GM19023 (cell line): ENCODE results near the gene OR51B4.
"Not testable (repeated sequence)": the region's sequence is repeated elsewhere in the genome, so short reads cannot be mapped to it uniquely, and the experiment has no call there.

Experiments used
- ATAC-seq: cut with Tn5 transposase; IDR thresholded peaks from one replicate; pipeline ENCODE4 v1.9.1; 2021; ENCODE audit warnings: mild to moderate bottlenecking, moderate library complexity; ENCODE audit not compliant: unreplicated experiment

The OR51B4 gene

DNA sequence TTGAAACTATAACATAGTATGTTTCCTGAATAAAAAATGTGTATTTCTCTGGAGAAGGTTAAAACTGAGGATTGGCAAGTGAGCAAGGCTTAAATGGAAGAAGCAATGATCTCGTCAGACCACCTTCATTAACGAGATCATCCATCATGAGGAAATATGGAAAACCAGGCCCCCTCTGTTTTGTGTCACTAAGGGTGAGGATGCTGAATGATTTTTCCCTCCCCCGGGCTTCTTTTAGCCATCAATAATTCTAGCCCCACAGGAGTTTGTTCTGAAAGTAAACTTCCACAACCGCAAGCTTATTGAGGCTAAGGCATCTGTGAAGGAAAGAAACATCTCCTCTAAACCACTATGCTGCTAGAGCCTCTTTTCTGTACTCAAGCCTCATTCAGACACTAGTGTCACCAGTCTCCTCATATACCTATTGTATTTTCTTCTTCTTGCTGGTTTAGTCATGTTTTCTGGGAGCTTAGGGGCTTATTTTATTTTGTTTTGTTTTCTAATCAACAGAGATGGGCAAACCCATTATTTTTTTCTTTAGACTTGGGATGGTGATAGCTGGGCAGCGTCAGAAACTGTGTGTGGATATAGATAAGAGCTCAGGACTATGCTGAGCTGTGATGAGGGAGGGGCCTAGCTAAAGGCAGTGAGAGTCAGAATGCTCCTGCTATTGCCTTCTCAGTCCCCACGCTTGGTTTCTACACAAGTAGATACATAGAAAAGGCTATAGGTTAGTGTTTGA is 26.2 kb downstream of the OR51B4 start:
- no peak for ATAC-seq

DNA sequence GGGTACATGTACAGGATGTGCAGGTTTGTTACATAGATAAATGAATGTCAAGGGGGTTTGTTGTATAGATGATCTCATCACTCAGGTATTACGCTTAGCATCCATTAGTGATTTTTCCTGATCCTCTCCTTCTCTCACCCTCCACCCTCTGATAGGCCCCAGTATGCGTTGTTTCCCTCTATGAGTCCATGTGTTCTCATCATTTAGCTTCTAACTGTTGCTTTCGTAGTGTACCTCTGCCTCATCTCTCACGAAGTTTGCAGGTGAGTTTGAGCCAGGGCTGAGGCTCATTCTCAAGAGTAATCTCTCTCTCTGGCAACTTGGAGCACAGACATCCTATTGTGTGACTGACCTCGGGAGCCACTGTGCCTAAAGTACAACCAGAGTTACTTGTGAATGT is 27.4 kb downstream of the OR51B4 start:
- no peak for ATAC-seq

DNA sequence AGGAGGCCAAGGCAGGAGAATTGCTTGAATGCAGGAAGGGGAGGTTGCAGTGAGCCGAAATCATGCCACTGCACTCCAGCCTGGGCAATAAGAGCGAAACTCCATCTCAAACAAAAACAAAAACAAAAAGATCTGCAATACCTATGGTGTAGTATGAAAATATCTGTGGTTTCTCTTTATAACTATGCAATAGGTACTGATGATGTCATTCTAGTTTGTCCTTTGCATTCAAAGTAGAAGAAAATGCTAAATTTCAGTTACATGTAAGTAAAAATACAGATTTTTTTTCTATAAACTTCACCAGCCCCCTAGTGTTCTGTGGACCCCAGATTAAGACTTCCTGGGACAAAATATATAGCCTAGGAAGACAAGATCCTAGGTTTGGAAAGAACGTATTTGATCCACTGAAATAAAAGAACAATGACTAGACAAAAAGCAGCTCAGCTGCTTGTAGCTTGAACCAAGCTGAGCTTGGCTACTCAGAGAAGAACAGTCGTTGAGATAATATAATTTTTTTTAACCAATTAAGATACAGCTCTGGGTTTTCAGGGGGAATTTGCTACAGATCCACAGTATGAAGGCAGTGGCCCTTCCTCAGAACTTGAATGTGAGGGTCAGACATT is 29.2 kb downstream of the OR51B4 start:
- no peak for ATAC-seq

DNA sequence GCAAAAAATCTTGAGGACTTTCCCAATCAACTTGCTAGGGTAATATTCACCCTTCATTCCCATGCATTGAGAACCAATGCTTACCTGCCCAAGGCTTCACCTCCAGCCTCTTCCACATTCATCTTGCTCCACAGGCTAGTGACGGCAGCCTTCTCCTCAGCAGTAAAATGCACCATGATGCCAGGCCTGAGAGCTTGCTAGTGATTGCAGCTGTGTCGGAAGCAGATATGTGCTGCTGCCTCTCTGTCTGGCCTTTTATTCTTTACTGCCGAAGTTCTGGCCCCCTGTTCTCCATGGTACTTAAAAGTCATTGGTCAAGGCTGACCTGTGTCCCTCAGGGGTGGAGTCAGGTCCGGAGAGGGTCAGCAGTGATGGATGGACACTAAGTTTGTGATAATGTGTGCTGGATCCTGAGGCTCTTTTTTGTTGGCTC is 32.0 kb downstream of the OR51B4 start, which contains the start of gene HBE1:
Gene HBE1 (minus strand): TSS at position 231 of the 433 bp plus-strand sequence. CDS start 55 bp downstream, at position 176.
- ATAC-seq = no peak

DNA sequence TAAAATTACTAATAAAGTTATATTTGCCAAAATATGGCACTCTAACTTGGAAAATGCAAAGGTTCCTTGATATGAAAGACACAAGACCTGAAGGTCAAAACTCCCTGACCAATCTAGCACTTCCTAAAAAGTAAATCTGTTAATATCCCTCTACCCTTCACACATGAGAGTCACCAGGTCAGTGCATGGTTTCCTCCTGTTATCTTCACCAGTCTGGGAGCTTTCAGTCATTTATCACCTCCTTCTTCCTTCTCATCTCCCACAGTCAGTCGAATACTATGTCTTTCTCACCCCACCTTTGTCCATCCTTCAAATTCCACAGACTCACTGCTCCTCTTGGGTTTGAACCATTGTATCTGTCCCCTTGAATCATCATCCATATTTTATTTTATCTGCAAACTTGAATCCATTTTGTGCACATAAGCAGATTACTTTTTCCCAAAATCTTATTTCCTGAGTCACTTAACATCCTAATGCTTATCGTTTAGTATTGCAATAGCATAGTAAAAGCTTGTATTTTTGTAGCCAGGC is 34.6 kb downstream of the OR51B4 start:
- no peak for ATAC-seq

DNA sequence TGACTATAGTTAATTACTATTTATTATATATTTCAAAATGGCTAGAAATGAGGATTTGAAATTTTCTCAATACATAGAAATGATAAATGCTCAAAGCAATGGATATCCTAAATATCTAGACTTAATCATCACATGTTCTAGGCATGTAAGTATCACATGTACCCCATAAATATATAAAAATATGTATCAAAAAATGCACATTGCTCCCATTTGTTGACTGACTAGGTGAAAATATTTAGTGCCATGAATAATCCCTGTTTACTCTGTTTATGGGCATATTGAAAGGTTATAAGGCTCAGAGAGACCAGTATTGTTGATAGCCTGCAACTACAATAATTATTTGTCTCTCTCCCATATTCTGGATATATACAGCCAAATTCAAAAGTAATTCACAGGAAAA is 35.1 kb downstream of the OR51B4 start:
- ATAC-seq = no peak

DNA sequence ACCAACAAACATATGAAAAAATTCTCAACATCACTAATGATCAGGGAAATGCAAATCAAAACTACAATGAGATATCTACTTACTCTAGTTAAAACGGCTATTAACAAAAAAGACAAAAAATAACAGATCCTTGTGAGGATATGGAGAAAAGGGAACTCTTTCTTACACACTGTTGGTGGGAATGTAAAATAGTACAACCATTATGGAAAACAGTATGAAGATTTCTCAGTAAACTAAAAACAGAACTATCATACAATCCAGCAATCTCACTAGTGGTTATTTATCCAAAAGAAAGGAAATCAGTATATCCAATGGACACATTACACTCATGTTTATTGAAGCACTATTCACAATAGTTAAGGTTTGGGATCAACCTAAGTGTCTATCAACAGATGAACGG is 35.9 kb downstream of the OR51B4 start:
- no peak for ATAC-seq

DNA sequence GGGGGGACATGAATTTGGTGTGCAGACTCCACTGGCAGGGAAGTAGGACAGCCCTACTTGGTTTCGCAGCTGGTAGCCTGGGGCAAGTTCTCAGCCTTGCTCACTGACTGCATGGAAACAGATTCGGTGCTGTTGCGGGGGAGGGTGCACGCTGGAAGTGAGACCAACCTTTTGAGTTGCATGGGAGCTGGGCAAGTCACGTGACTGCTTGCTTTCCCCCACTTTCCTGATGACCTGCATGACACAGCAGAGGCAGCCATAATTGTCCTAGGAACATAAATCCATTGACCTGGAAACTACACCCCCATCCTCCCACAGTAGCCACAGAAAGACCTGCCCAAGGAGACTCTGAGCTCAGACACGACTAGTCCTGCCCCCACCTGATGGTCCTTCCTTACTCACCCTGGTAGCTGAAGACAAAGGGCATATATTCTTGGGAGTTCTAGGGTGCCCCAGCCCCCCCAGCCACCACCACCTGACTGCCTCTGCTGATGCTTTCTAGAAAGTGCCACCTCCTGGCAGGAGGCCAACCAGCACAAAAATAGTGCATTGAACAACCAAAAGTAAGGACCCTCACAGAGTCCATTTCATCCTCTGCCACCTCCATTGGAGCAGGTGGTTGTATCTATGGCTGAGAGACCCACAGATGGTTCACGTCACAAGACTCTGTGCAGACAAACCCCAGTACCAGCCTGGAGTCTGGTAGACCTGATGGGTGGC is 43.0 kb downstream of the OR51B4 start:
- ATAC-seq = no peak

DNA sequence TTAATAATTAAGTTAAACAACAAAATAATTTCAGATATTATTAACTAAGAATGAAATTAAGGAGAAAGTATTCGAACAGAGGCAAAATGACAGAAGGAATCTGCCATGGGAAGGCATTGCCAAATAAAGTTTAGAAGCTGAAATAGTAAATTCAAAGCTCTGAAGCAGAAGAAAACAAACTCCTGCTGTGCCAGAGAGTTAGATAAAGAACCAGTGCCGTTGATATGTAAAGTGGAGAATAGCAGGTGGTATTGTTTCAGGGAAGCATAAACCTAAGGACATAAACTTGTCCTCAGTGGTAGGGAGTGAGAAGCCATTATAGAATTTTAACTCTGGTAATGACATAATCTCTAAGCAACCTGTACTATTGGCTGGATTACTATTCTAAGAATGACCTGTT is 44.5 kb downstream of the OR51B4 start:
- no peak for ATAC-seq

DNA sequence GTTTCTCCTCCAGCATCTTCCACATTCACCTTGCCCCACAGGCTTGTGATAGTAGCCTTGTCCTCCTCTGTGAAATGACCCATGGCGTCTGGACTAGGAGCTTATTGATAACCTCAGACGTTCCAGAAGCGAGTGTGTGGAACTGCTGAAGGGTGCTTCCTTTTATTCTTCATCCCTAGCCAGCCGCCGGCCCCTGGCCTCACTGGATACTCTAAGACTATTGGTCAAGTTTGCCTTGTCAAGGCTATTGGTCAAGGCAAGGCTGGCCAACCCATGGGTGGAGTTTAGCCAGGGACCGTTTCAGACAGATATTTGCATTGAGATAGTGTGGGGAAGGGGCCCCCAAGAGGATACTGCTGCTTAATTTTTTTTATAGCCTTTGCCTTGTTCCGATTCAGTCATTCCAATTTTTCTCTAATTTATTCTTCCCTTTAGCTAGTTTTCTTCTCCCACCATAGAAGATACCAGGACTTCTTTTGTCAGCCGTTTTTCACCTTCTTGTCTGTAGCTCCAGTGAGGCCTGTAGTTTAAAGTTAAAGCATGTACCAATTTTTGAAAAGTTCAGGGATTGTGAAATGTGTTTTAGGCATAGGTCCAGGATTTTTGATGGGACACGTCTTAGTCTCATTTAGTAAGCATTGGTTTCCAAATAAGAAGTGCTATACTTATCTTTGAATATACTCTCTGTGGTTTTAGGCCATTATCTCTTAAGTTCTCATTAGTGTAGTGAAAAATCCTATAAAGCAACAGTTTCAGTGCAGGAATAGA is 46.9 kb downstream of the OR51B4 start, which contains the start of gene HBG2:
Gene HBG2 (minus strand): TSS at position 136 of the 768 bp plus-strand sequence. CDS start 53 bp downstream, at position 83.
- ATAC-seq = not testable (repeated sequence)

DNA sequence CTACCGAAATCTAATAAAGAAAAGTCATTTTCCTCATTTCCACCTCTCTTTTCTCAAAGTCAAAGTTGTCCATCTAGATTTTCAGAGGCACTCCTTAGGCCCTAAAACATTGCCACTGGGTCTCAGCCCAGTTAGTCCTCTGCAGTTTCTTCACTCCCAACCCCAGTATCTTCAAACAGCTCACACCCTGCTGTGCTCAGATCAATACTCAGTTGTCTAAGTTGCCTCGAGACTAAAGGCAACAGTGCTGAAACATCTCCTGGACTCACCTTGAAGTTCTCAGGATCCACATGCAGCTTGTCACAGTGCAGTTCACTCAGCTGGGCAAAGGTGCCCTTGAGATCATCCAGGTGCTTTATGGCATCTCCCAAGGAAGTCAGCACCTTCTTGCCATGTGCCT is 47.7 kb downstream of the OR51B4 start:
- ATAC-seq = not testable (repeated sequence)

DNA sequence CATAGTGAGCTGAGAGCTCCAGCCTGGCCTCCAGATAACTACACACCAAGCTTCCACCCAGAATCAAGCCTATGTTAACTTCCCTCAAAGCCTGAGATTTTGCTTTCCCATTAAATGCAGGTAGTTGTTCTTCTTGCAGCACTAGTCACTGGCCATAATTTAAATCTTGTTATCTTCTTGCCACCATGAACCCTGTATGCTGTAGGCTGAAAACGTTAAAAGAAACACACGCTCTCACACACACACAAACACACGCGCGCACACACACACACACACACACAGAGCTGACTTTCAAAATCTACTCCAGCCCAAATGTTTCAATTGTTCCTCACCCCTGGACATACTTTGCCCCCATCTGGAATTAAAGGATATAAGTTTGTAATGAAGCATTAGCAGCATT is 48.3 kb downstream of the OR51B4 start:
- not testable (repeated sequence) for ATAC-seq

DNA sequence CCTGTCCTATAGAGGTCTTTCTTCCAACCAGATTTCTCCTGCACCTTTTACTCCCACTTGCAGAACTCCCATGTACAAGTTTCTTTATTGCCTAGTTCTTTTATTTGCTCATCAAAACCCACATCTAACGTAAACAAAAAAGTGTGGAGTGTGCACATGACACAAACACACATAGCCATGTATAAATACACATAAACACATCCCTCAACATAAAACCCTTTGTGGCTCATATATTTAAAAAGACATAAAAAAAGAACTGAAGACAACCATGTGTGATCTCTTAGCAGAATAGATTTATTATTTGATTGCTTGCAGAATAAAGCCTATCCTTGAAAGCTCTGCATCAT is 48.9 kb downstream of the OR51B4 start:
- no peak for ATAC-seq

DNA sequence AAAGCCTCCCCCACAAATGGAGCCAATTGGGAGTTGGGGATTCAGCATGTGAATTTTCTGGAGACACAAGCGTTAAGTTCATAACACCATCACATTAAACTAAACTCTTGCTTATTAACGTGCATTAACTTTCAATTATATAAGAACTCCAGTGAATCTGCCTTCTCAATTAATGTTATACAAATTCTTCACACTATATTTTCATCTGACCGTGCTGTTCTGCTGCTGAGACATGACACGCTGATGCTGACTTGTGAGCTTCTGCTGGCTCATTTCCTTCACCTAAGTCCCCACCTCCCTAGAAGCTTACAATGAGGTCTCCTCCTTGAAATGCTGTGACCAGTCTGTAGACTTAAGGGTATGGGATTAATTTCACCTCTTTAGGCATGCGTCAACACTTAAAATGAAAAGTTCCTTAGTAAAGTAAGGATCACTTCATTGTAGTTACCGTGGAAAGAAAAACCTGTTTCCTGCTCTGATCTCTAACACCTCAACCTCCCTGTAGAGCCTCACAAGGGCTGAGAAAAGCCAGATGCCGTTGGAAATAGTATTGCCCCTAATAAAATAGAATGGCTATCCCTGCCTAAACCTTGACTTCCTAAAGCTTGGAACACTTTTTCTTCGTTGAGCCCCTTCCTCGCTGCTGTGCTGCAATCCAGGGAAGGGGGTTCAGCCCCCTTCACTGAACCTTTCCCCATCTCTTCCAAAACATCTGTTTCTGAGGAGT is 49.4 kb downstream of the OR51B4 start:
- ATAC-seq = no peak

DNA sequence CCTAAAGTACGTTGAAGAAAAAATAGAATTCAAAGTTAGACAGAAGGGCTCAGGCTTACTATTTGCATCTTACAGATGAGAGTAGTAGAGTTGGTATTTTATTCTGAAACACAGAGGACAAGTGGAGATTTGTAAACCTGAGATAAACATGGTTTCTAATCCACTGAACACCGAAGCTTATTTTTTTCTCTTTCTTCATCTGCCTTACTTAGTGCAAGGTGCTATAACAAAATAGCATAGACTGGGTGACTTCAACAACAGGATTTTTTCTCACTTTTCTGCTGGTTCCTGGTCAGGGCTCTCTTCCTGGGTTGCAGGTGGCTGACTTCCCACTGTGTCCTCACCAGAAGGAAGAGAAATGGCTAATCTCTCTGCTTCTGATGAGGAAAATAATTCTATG is 50.0 kb downstream of the OR51B4 start:
- no peak for ATAC-seq
